ENCODE measurements around the gene SPRY4.
"Not testable (repeated sequence)": the region's sequence is repeated elsewhere in the genome, so short reads cannot be mapped to it uniquely, and the experiment has no call there.

The SPRY4 gene

GRCh38 chr5:142314109-142314508, 10.7 kb downstream of the SPRY4 start:
- no peak for DNase-seq

GRCh38 chr5:142313682-142314081, 11.1 kb downstream of the SPRY4 start:
- DNase-seq: no peak

GRCh38 chr5:142313275-142313674, 11.5 kb downstream of the SPRY4 start:
- DNase-seq: no peak

GRCh38 chr5:142312399-142312798, 12.4 kb downstream of the SPRY4 start:
- DNase-seq: no peak

- no peak for DNase-seq
Measured at GRCh38 chr5:142311725-142312124, 13.1 kb downstream of the SPRY4 start.

GRCh38 chr5:142310803-142311202, 14.0 kb downstream of the SPRY4 start:
- no peak for DNase-seq

- DNase-seq: no peak
Measured at GRCh38 chr5:142309747-142310318, 15.0 kb downstream of the SPRY4 start.

GRCh38 chr5:142308358-142308757, 16.5 kb downstream of the SPRY4 start:
- no peak for DNase-seq

- no peak for DNase-seq
Measured at GRCh38 chr5:142307146-142307890, 17.5 kb downstream of the SPRY4 start.

GRCh38 chr5:142306077-142306502, 18.7 kb downstream of the SPRY4 start:
- DNase-seq: no peak

GRCh38 chr5:142305211-142305610, 19.6 kb downstream of the SPRY4 start:
- DNase-seq: no peak

GRCh38 chr5:142304013-142304701, 20.7 kb downstream of the SPRY4 start:
- no peak for DNase-seq

GRCh38 chr5:142303565-142303964, 21.3 kb downstream of the SPRY4 start:
- no peak for DNase-seq

GRCh38 chr5:142301540-142301939, 23.3 kb downstream of the SPRY4 start:
- DNase-seq: no peak

- no peak for DNase-seq
Measured at GRCh38 chr5:142300677-142301076, 24.1 kb downstream of the SPRY4 start.

- no peak for DNase-seq
Measured at GRCh38 chr5:142298789-142299188, 26.0 kb downstream of the SPRY4 start.

GRCh38 chr5:142297786-142298185, 27.0 kb downstream of the SPRY4 start:
- not testable (repeated sequence) for DNase-seq

GRCh38 chr5:142296914-142297417, 27.9 kb downstream of the SPRY4 start:
- no peak for DNase-seq

- no peak for DNase-seq
Measured at GRCh38 chr5:142295960-142296860, 28.6 kb downstream of the SPRY4 start.

GRCh38 chr5:142295084-142295758, 29.6 kb downstream of the SPRY4 start:
- DNase-seq: no peak

- no peak for DNase-seq
Measured at GRCh38 chr5:142293486-142293885, 31.3 kb downstream of the SPRY4 start.

- no peak for DNase-seq
Measured at GRCh38 chr5:142292808-142293207, 32.0 kb downstream of the SPRY4 start.
